Measurements from ENCODE around the gene ALDH1A2.
A peak's percentile ranks its signal among the peaks of the same experiment; 100 is the strongest.

The ALDH1A2 gene

DNA sequence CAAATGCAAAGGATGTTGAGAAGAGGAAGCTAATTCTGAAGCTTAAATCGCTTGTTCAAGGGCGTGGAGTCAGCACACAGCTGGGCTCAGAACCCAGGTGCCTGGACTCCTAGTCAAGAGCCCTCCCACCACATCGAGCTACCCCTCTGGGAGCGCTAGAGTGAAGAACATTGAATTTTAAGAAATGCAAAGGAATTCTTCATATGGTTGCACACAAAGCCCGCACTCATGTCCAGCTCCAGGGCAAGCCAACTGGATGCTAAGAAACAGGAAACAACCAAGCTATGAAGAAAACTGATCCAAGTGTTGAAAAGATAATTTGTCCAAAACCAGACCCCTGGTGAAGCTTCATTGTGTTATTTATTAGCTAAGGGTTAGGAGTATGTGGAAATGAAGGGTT is 122.3 kb downstream of the ALDH1A2 start:
- no peak for DNase-seq

GRCh38 chr15:57941816-57942215 is 123.7 kb downstream of the ALDH1A2 start:
- DNase-seq: no peak

DNA sequence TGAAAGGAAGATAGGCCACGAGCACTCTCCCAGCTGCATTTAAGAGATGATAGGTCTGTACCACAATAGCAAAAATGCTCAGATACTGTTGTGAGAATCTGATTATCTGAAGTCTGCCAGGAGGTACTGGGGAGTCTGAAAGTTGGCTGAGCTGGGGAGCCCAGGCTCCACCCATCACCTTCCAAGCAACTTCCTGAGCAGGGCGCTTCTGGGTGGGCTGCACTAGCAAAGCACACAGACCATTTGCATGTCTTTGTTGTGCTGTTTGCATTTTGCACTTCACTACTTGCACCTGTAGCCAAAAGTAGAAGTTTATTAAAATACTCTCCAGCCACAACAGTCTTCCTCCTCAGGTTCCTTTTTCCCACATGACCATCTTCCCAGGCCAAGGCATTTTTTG is 133.2 kb downstream of the ALDH1A2 start:
- no peak for DNase-seq

DNA sequence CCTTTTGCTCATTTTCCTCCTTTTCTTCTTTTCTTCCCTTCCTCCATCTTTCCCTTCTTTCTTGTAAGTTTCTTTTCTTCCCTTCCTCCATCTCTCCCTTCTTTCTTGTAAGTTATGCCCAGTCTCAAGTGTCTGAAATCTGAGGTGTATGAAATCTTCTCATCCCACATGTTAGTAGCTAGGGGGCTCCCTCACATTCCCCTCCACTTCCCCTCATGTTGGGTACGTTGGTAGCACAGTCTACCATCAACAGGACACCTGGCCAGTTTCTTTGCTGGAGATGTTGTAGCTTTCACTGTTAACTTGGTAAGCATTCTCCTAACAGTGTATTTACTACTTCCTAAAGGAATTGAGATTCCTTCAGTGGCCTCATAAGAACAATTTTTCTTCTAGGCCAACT is 133.9 kb downstream of the ALDH1A2 start:
- DNase-seq: no peak

DNA sequence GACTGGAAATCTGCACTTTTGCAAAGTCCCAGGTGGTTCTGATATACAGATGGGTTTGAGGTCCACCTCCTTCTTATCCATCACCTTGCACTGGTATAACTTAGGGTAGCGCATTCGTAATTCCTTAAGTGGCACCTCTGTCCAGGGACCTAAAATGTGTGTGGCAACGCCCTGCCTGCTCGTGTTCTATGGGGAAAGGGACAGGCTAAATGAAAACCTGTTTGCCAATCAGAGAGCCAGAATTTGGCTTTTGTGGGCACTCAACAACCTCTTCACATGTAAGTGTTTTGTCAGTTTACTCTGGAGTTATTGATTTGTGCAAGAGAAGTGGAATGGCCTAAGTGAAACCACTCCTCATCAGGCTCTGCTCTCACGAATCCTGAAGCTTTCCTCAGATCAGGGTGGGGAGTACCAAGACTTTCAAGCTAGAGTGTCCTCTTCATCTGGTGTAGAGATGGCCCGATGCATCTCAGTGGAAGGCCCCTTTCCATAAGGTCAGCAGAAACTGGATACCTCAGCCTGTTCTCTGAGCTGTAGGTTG is 138.3 kb downstream of the ALDH1A2 start:
- no peak for DNase-seq

GRCh38 chr15:57925650-57926049 is 139.9 kb downstream of the ALDH1A2 start:
- no peak for DNase-seq

DNA sequence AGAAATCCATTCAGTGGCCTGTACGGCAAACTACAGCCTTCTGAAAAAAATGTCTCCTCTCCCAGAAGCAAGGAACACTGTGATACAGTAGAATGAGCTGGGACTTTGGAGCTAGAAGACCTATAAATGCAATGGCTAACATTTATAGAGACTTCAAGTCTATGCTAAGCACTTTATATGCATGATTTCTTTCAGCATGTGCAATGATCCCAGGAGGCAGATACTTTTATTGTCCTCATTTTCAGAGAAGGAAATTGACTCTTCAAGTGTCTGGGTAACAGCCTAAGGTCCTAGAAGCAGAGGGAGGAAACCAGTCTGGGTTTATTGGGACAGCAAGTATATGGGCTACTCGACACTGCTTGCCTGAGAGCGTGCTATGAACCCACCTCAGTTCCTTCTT is 140.9 kb downstream of the ALDH1A2 start:
- no peak for DNase-seq

DNA sequence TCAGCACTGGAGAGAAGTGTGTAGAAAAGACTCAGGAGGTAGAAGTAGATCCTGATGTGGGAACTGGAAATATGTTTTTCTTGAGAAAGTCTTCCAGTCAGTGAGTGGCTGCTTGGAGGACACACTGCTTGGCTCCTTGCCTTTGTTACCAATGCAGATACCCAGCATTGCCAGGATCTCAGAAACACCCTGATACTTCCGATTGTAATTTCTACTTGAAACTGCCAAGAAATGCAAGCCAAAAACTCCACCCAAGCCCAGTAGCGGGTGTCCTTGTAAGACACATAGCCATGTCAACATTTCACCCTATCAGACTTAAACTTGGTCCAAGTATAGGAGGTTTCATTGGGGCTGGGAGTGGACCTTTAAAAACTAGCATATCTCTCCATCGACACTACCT is 141.8 kb downstream of the ALDH1A2 start:
- DNase-seq: no peak

GRCh38 chr15:57923306-57923705 is 142.2 kb downstream of the ALDH1A2 start:
- peak; percentile 17 to 52 (median 27) for DNase-seq

DNA sequence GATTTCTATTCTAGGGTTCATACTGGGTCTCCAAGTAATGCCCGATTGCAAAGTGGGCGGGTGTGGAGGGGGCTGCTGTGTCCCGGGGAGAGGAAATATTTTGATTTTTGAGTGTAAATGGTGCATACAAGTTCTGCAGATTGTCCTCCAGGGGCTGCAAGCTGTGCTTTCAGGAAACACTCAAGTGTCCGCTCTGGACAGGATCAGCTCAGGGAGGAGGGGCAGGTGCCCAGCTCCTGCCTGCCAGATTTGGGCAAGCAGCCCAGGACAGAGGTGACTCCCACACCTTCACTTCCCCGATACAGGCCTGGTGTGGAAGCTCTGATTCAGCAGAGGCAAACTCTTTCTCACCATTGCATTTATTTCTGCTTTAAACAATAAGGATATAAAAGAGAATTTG is 142.7 kb downstream of the ALDH1A2 start:
- DNase-seq: peak in 1 of 3 donors; percentile 12

GRCh38 chr15:57921371-57921770 is 144.1 kb downstream of the ALDH1A2 start:
- peak; percentile 10 to 26 (median 25) for DNase-seq

- DNase-seq: no peak
Measured at GRCh38 chr15:57920911-57921310, 144.6 kb downstream of the ALDH1A2 start.

DNA sequence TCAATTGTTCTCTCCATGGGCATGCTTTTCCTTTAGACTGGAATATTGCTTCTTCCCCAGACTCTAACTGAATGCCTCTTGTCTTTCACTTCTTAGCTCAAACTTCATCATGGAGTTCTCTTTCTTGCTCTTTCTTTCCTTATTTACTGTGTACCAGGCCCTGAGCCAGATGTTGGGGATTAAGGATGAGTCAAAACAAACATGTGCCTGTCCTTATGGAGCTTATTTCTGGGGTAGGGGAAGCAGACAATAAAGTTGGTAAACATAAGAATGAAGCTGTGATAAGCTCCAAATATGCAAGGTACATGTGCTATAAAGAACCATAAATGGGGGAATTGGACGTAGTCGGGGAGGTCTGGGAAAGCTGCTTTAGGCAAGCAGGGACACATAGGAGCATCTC is 145.8 kb downstream of the ALDH1A2 start:
- DNase-seq: no peak

- peak in 1 of 3 donors; percentile 12 for DNase-seq
Measured at GRCh38 chr15:57917998-57918397, 147.5 kb downstream of the ALDH1A2 start.

GRCh38 chr15:57916695-57917094 is 148.8 kb downstream of the ALDH1A2 start:
- no peak for DNase-seq

- no peak for DNase-seq
Measured at GRCh38 chr15:57915827-57916531, 149.5 kb downstream of the ALDH1A2 start.

- DNase-seq: no peak
Measured at GRCh38 chr15:57914350-57915055, 151.0 kb downstream of the ALDH1A2 start.

DNA sequence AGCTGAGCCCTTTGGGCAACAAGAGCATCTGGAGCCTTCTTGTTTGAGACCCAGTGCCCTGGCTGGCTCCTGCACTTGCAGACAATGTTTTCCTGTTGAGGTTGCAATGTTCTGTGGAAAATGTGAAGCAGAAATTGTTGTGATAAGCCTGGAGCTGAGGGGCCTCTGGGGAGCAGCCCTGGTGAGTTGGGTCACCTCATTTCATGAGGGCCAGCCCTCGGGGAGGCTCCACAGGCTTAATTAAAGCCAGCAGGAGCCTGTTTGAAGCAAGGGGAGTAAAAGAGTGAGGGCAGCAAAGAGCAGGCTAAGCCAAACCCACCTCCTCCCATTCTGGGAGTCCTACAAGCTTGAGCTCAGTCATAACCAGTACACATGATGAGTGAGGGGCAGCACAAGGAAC is 154.3 kb downstream of the ALDH1A2 start:
- DNase-seq: no peak

- no peak for DNase-seq
Measured at GRCh38 chr15:57910672-57911071, 154.8 kb downstream of the ALDH1A2 start.

- DNase-seq: no peak
Measured at GRCh38 chr15:57909388-57909787, 156.1 kb downstream of the ALDH1A2 start.

GRCh38 chr15:57903626-57904025 is 161.9 kb downstream of the ALDH1A2 start:
- DNase-seq: no peak
